Dedifferentiated amniotic fluid mesenchymal stem cell (primary cell): ENCODE data around the gene RFPL1.

Experiments
- DNase-seq: peaks from one replicate; pipeline ENCODE4 v3.0.0-alpha.2; 2016; ENCODE audit errors: extremely low spot score

RFPL1 gene

GRCh38 chr22:29442976-29443375 is 4.6 kb downstream of the RFPL1 start:
- DNase-seq, result no peak

GRCh38 chr22:29443452-29443851 is 5.1 kb downstream of the RFPL1 start:
- DNase-seq, result no peak

GRCh38 chr22:29443861-29444792 is 5.7 kb downstream of the RFPL1 start:
- no peak for DNase-seq

GRCh38 chr22:29445508-29445907 is 7.1 kb downstream of the RFPL1 start:
- no peak for DNase-seq

GRCh38 chr22:29447906-29448305 is 9.5 kb downstream of the RFPL1 start:
- no peak for DNase-seq

- DNase-seq, result no peak
Observed at GRCh38 chr22:29449296-29449875, 11.0 kb downstream of the RFPL1 start.

GRCh38 chr22:29450222-29450621 is 11.8 kb downstream of the RFPL1 start:
- DNase-seq, result no peak

GRCh38 chr22:29451863-29452262 is 13.5 kb downstream of the RFPL1 start:
- no peak for DNase-seq

GRCh38 chr22:29454276-29454675 is 15.9 kb downstream of the RFPL1 start:
- DNase-seq, result no peak

GRCh38 chr22:29456211-29456671 is 17.9 kb downstream of the RFPL1 start:
- no peak for DNase-seq

- no peak for DNase-seq
Observed at GRCh38 chr22:29457730-29458129, 19.3 kb downstream of the RFPL1 start.

- no peak for DNase-seq
Observed at GRCh38 chr22:29458551-29458950, 20.2 kb downstream of the RFPL1 start.

- DNase-seq, result no peak
Observed at GRCh38 chr22:29459773-29460172, 21.4 kb downstream of the RFPL1 start.

- no peak for DNase-seq
Observed at GRCh38 chr22:29461263-29461662, 22.9 kb downstream of the RFPL1 start.

- no peak for DNase-seq
Observed at GRCh38 chr22:29463629-29464028, 25.2 kb downstream of the RFPL1 start.

GRCh38 chr22:29464581-29464980 is 26.2 kb downstream of the RFPL1 start:
- no peak for DNase-seq

GRCh38 chr22:29469755-29470154 is 31.4 kb downstream of the RFPL1 start:
- no peak for DNase-seq

- no peak for DNase-seq
Observed at GRCh38 chr22:29470159-29470855, 31.9 kb downstream of the RFPL1 start.

GRCh38 chr22:29473001-29473400 is 34.6 kb downstream of the RFPL1 start:
- no peak for DNase-seq

GRCh38 chr22:29475550-29475949 is 37.2 kb downstream of the RFPL1 start:
- DNase-seq, result no peak

- DNase-seq, result no peak
Observed at GRCh38 chr22:29476116-29476515, 37.7 kb downstream of the RFPL1 start.

GRCh38 chr22:29477723-29478318 is 39.4 kb downstream of the RFPL1 start:
- DNase-seq, result no peak
